Esophagus squamous epithelium (tissue), 4 donors: ENCODE measurements around the gene RFX6.

Experiments used
- POLR2A ChIP-seq, 4 donors: fragments of 450-650 bp; IDR thresholded peaks; one replicate each; pipeline ENCODE4 v1.6.1; 2017; ENCODE audit warnings: antibody characterized with exemption in 4 of 4, mild to moderate bottlenecking in 4 of 4, moderate library complexity in 3 of 4
- TF ChIP-seq, protein P1 (sequence below), 6 experiments: fragments of 450-650 bp in 4 of 6; fragments of 200-600 bp in 2 of 6; sonication (generic) in 2 of 6; IDR thresholded peaks; one replicate each; pipeline ENCODE4 v1.5.1; 2016 to 2019; ENCODE audit warnings: antibody characterized with exemption in 6 of 6, mild to moderate bottlenecking in 4 of 6, moderate library complexity in 4 of 6

DNA sequence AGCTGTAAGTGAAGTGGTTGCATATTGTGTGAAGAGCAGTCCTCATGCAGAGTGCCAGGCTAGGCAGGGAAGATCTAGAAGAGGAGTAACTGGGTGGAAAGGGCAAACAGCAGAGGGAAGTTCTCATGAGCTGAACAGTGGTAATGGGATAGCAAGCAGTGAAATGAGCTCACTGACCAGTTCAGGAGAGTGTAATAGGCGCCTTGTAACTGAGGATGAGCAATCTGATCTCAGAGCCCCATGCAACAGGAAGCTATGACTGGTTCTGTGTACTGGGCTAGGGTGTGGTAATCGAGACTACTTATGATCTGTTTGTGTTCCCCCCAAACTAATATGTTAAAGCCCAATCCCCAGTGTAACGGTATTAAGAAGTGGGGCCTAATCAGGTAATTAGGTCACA is 98.6 kb downstream of the RFX6 start:
- TF ChIP-seq, protein P1, sequence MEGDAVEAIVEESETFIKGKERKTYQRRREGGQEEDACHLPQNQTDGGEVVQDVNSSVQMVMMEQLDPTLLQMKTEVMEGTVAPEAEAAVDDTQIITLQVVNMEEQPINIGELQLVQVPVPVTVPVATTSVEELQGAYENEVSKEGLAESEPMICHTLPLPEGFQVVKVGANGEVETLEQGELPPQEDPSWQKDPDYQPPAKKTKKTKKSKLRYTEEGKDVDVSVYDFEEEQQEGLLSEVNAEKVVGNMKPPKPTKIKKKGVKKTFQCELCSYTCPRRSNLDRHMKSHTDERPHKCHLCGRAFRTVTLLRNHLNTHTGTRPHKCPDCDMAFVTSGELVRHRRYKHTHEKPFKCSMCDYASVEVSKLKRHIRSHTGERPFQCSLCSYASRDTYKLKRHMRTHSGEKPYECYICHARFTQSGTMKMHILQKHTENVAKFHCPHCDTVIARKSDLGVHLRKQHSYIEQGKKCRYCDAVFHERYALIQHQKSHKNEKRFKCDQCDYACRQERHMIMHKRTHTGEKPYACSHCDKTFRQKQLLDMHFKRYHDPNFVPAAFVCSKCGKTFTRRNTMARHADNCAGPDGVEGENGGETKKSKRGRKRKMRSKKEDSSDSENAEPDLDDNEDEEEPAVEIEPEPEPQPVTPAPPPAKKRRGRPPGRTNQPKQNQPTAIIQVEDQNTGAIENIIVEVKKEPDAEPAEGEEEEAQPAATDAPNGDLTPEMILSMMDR (IDR thresholded peaks at IDR 0.05): no peak
- TF ChIP-seq POLR2A (IDR thresholded peaks at IDR 0.05): no peak
